Naive thymus-derived CD4-positive, alpha-beta T cell (primary cell): ENCODE measurements around the gene RSU1. TPM values are rescaled to one million over a fixed set of nuclear protein-coding genes. Genes with fewer than 3 reads are reported as not detected.
A peak's percentile ranks its signal among the peaks of the same experiment; 100 is the strongest.

Experiments used
- ATAC-seq: fragments of 150-1000 bp; cut with Tn5 transposase; 2 replicates; pipeline ENCODE4 v1.10.0; 2021; ENCODE audit warnings: mild to moderate bottlenecking, moderate library complexity
- CTCF ChIA-PET: fragments of 350-600 bp; sonication (Branson Sonifier 250); formaldehyde crosslinking; loops from one replicate; lab custom pipeline; 2021; ENCODE audit warnings: antibody characterized with exemption; lab: Charles Lee
- POLR2A ChIA-PET: fragments of 350-600 bp; sonication (Branson Sonifier 250); formaldehyde crosslinking; loops from one replicate; lab custom pipeline; 2021; ENCODE audit warnings: antibody characterized with exemption, inconsistent platforms; lab: Charles Lee
- DNase-seq, 9 donors: peaks; one replicate each; pipeline versions ENCODE4 v3.0.0 to v3.0.0-alpha.2; 2020 to 2022; ENCODE audit warnings: mixed read lengths in 1 of 9
- H3K27ac ChIP-seq: one replicate; pipeline ENCODE4 v1.7.0; 2013; ENCODE audit warnings: mild to moderate bottlenecking, low read depth, low read length, moderate library complexity
- H3K27me3 ChIP-seq, 2 donors: one replicate each; pipeline ENCODE4 v1.7.0; 2013; ENCODE audit warnings: low read length in 2 of 2, mild to moderate bottlenecking in 2 of 2, moderate library complexity in 2 of 2; ENCODE audit not compliant: control insufficient read depth in 2 of 2, insufficient read depth in 2 of 2
- H3K36me3 ChIP-seq, 3 experiments: 1 replicate in 2 of 3; 2 replicates in 1 of 3; pipeline ENCODE4 v1.7.0; 2013; ENCODE audit warnings: low read length in 3 of 3, mild to moderate bottlenecking in 3 of 3, moderate library complexity in 1 of 3; ENCODE audit not compliant: insufficient read depth in 3 of 3, control insufficient read depth in 2 of 3
- H3K4me1 ChIP-seq, 2 donors: one replicate each; pipeline ENCODE4 v1.7.0; 2013; ENCODE audit warnings: low read length in 2 of 2, mild to moderate bottlenecking in 2 of 2, moderate library complexity in 1 of 2; ENCODE audit not compliant: control insufficient read depth in 2 of 2, insufficient read depth in 2 of 2
- H3K4me3 ChIP-seq: 2 replicates; pipeline ENCODE4 v1.7.0; 2013; ENCODE audit warnings: mild to moderate bottlenecking, low read length
- H3K9me3 ChIP-seq, 3 experiments: 1 replicate in 2 of 3; 2 replicates in 1 of 3; pipeline ENCODE4 v1.7.0; 2013; ENCODE audit warnings: low read length in 3 of 3; ENCODE audit not compliant: control insufficient read depth in 2 of 3
- H3K27ac Mint-ChIP-seq, 9 donors: one replicate each; pipeline ENCODE4 v1.8.0; 2020 to 2022; ENCODE audit warnings: mixed read lengths in 9 of 9, mild to moderate bottlenecking in 8 of 9, moderate library complexity in 5 of 9, inconsistent platforms in 2 of 9
- H3K27me3 Mint-ChIP-seq, 5 donors: one replicate each; pipeline ENCODE4 v1.8.0; 2021 to 2022; ENCODE audit warnings: mixed read lengths in 5 of 5, mild to moderate bottlenecking in 1 of 5
- H3K36me3 Mint-ChIP-seq, 5 donors: one replicate each; pipeline ENCODE4 v1.8.0; 2020 to 2022; ENCODE audit warnings: mixed read lengths in 5 of 5, mild to moderate bottlenecking in 3 of 5, inconsistent platforms in 1 of 5
- H3K4me1 Mint-ChIP-seq, 7 donors: one replicate each; pipeline ENCODE4 v1.8.0; 2020 to 2022; ENCODE audit warnings: mixed read lengths in 7 of 7, mild to moderate bottlenecking in 3 of 7, inconsistent platforms in 1 of 7
- H3K4me3 Mint-ChIP-seq, 10 donors: one replicate each; pipeline ENCODE4 v1.8.0; 2020 to 2022; ENCODE audit warnings: mild to moderate bottlenecking in 10 of 10, mixed read lengths in 10 of 10, moderate library complexity in 6 of 10, inconsistent platforms in 2 of 10
- H3K9me3 Mint-ChIP-seq, 11 donors: one replicate each; pipeline ENCODE4 v1.8.0; 2020 to 2022; ENCODE audit warnings: mixed read lengths in 11 of 11, mild to moderate bottlenecking in 4 of 11, inconsistent platforms in 1 of 11, moderate library complexity in 1 of 11
- intact Hi-C, 2 donors: fragments of 100-400 bp; cut with micrococcal nuclease; formaldehyde crosslinking; loops; one replicate each; pipeline ENCODE4 v1.15.1; 2023
- polyA plus RNA-seq, 2 donors: library from polyadenylated mRNA; unstranded; fragments of 300-500 nt; fragmentation: Illumina TruSeq; gene quantifications; one replicate each; pipeline ENCODE4 v1.2.3, GENCODE V29; 2021
- total RNA-seq, 6 experiments: library from RNA in 5 of 6; stranded (reverse) in 5 of 6; gene quantifications; 1 replicate in 5 of 6; 2 replicates in 1 of 6; pipeline ENCODE4 v1.2.3 and lab custom pipeline; 2021 to 2026

RSU1 gene
- total and polyA plus RNA-seq, 7 experiments from 2014 or later, result 36.1 to 108 (median 50.4) TPM

DNA sequence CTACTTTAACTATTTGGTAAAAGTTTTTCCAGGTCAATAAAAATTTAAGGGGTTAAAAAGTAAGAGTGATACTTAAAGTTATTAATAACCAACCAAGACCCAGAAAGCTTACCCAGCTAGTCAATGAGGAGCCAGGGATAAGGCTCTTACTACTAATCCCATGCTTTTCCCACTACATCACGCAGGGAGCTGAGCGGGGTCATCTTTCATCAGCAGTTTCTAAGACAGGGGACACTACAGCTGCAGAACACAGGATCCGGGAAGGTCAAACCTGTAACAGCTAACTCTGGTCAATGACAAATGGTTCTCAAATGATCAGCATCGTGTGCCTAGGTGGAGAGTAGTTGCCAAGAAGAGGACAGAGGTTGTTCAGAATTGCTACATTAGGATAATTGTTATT, 65.1 kb downstream of the RSU1 start:
- peaks cover 0 to 10% (median 3%) of the 10 kb centered on the region in 7 donors for H3K4me1 Mint-ChIP-seq
- H3K27ac Mint-ChIP-seq, result peak overlapping the region in 1 of 9 donors; percentile 55
- POLR2A ChIA-PET, result no interaction called here
- no peak overlapping the region for H3K27ac ChIP-seq
- H3K27me3 Mint-ChIP-seq, result no peaks in the 10 kb centered on the region
- no peaks in the 10 kb centered on the region for H3K4me1 ChIP-seq
- intact Hi-C loops, result no loop called here
- no peaks in the 10 kb centered on the region for H3K27me3 ChIP-seq
- H3K4me3 Mint-ChIP-seq, result no peak overlapping the region
- CTCF ChIA-PET, result no interaction called here
- H3K36me3 ChIP-seq, result peaks cover 3 to 44% (median 6%) of the 10 kb centered on the region in 3 experiments
- ATAC-seq (no peak), DNase-seq (no peak)
- H3K36me3 Mint-ChIP-seq, result peaks cover 11 to 80% (median 50%) of the 10 kb centered on the region in 5 donors
- no peak overlapping the region for H3K4me3 ChIP-seq
- no peaks in the 10 kb centered on the region for H3K9me3 Mint-ChIP-seq
- no peaks in the 10 kb centered on the region for H3K9me3 ChIP-seq

DNA sequence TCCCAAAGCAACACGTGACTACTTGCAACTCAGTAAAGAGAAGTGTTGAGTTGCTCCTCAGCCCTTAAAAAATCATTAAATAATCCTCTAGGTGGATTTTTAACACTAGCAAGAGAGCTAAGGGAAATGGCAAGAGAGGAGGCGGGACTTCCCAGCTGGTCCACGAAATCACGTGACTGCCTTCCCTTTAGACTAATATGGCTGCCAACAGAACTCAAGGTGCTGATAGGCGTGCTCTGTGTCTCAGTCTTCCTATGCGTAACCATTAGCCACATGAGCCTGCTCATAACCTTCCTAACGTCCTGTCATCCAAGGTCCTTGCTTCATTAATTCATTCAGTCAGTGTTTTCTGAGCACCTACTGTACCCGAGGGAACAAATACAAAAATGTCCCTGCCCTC, 66.0 kb downstream of the RSU1 start:
- H3K4me3 Mint-ChIP-seq, result no peak overlapping the region
- intact Hi-C loops, result no loop called here
- CTCF ChIA-PET, result no interaction called here
- H3K27ac ChIP-seq, result no peak overlapping the region
- H3K27me3 Mint-ChIP-seq, result no peaks in the 10 kb centered on the region
- no peak overlapping the region for H3K4me3 ChIP-seq
- no peaks in the 10 kb centered on the region for H3K27me3 ChIP-seq
- peaks cover 3 to 44% (median 6%) of the 10 kb centered on the region in 3 experiments for H3K36me3 ChIP-seq
- H3K36me3 Mint-ChIP-seq, result peaks cover 9 to 77% (median 49%) of the 10 kb centered on the region in 5 donors
- no peaks in the 10 kb centered on the region for H3K9me3 ChIP-seq
- ATAC-seq (no peak), DNase-seq (no peak)
- POLR2A ChIA-PET, result no interaction called here
- no peaks in the 10 kb centered on the region for H3K9me3 Mint-ChIP-seq
- H3K27ac Mint-ChIP-seq, result no peak overlapping the region
- H3K4me1 ChIP-seq, result no peaks in the 10 kb centered on the region
- H3K4me1 Mint-ChIP-seq, result peaks cover 0 to 10% (median 0%) of the 10 kb centered on the region in 7 donors

DNA sequence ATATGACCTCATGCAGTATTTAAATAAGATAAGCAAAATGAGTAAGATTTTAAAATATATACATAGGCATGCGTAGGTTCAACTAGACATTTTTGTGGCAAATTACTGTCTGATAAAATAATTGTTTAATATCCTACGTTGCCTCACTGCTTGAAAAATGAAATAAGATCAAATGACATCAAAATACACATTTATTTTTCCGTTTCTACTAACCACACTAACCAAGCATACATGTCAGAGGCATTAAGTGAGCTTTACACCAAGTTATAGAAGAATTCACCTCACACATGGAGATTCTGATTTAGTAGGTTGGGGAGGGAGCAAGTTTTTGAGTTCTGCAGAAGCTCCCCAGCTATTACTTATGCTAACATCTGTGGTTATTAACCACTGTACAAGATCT, 66.8 kb downstream of the RSU1 start:
- ATAC-seq (no peak), DNase-seq (no peak)
- Mint-ChIP-seq H3K36me3 (peaks cover 9 to 74% (median 50%) of the 10 kb centered on the region in 5 donors), H3K9me3 (no peaks in the 10 kb centered on the region), H3K27ac (no peak overlapping the region), H3K4me3 (no peak overlapping the region), H3K27me3 (no peaks in the 10 kb centered on the region), H3K4me1 (peaks cover 0 to 10% (median 0%) of the 10 kb centered on the region in 7 donors)
- H3K27me3 ChIP-seq, result no peaks in the 10 kb centered on the region
- H3K4me3 ChIP-seq, result no peak overlapping the region
- peaks cover 3 to 44% (median 6%) of the 10 kb centered on the region in 3 experiments for H3K36me3 ChIP-seq
- ChIA-PET POLR2A (no interaction called here), CTCF (no interaction called here)
- H3K9me3 ChIP-seq, result no peaks in the 10 kb centered on the region
- no peaks in the 10 kb centered on the region for H3K4me1 ChIP-seq
- H3K27ac ChIP-seq, result no peak overlapping the region
- intact Hi-C loops, result no loop called here

DNA sequence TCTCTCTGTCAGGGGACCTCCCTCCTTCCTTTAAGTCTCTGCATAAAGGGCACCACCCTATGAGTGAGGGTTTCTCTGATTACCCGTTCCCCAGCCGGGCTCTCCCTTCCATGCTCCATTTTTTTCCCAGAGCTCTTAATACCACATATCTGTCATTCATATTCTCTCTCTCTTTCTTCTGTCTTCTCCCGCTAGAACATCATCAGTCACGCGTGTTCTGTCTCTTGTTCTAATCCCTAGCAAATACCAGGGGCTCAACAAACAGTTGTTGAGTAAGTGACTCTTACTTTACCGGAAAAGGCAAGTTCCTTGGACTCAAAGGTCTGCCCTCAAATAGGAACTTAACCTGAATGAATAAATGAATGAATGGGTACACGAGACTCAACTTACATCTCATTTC, 68.5 kb downstream of the RSU1 start:
- intact Hi-C loops, result no loop called here
- ChIA-PET POLR2A (no interaction called here), CTCF (no interaction called here)
- no peaks in the 10 kb centered on the region for H3K4me1 ChIP-seq
- no peaks in the 10 kb centered on the region for H3K9me3 Mint-ChIP-seq
- H3K4me3 Mint-ChIP-seq, result no peak overlapping the region
- peaks cover 0 to 10% (median 0%) of the 10 kb centered on the region in 7 donors for H3K4me1 Mint-ChIP-seq
- no peak overlapping the region for H3K4me3 ChIP-seq
- no peaks in the 10 kb centered on the region for H3K27me3 ChIP-seq
- no peaks in the 10 kb centered on the region for H3K27me3 Mint-ChIP-seq
- peak overlapping the region in 1 of 9 donors; percentile 51 for H3K27ac Mint-ChIP-seq
- ATAC-seq (no peak), DNase-seq (no peak)
- H3K27ac ChIP-seq, result no peak overlapping the region
- H3K9me3 ChIP-seq, result no peaks in the 10 kb centered on the region
- peaks cover 10 to 77% (median 55%) of the 10 kb centered on the region in 5 donors for H3K36me3 Mint-ChIP-seq
- peaks cover 3 to 44% (median 6%) of the 10 kb centered on the region in 3 experiments for H3K36me3 ChIP-seq

DNA sequence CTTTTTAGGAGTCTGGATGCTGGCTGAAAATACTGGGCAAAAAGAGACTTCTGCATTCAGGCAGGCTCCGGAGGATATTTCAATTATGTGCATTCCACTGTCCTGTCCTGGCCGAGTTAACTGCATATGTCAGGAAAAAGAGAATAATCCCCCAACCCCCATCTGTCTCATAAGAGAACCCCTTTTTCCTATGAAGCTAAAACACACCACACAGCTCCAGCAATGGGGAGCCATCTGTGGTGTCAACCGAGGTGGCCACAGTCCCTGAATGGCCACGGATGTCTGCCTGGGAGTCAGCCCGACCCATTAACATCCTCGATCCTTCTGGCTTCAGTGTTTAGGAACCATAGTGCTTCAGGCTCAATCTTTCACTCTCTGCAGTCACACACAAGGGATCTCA, 70.4 kb downstream of the RSU1 start:
- Histone ChIP-seq H3K4me3 (no peak overlapping the region), H3K27me3 (no peaks in the 10 kb centered on the region), H3K27ac (no peak overlapping the region), H3K9me3 (no peaks in the 10 kb centered on the region), H3K36me3 (peaks cover 3 to 30% (median 4%) of the 10 kb centered on the region in 3 experiments), H3K4me1 (no peaks in the 10 kb centered on the region)
- Mint-ChIP-seq H3K27me3 (no peaks in the 10 kb centered on the region), H3K27ac (no peak overlapping the region), H3K36me3 (peaks cover 11 to 76% (median 53%) of the 10 kb centered on the region in 5 donors), H3K4me3 (no peak overlapping the region), H3K9me3 (no peaks in the 10 kb centered on the region), H3K4me1 (peaks cover 0 to 10% (median 0%) of the 10 kb centered on the region in 7 donors)
- ATAC-seq, result no peak
- CTCF ChIA-PET, result no interaction called here
- POLR2A ChIA-PET, result no interaction called here
- intact Hi-C loops, result no loop called here
- DNase-seq, result no peak

DNA sequence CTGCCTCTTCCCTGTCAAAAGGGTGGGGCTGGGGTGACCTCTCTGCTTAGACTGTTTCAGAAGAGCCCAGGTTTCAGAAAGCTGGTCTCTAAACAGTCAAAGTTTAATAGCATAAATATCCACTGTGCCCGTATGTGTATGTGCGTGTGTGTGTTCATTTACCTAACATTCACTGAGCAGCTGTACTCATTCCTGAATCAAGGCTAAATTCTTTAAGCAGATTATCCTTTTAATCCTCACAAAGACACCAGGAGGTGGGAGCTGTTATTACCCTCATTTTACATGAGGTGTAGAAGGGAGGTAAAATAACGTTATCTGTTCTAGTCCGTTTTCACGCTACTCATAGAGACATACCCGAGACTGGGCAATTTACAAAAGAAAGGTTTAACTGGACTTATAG, 72.2 kb downstream of the RSU1 start:
- H3K4me1 ChIP-seq, result no peaks in the 10 kb centered on the region
- ATAC-seq (no peak), DNase-seq (no peak)
- H3K27me3 ChIP-seq, result no peaks in the 10 kb centered on the region
- peaks cover 11 to 77% (median 63%) of the 10 kb centered on the region in 5 donors for H3K36me3 Mint-ChIP-seq
- no peak overlapping the region for H3K4me3 Mint-ChIP-seq
- peaks cover 0 to 10% (median 0%) of the 10 kb centered on the region in 7 donors for H3K4me1 Mint-ChIP-seq
- CTCF ChIA-PET, result interaction anchor here (0.6 kb wide), 1 partner anchor 312 kb away, joined by 3 read pairs; no protein-coding TSS in a partner anchor
- POLR2A ChIA-PET, result no interaction called here
- H3K9me3 ChIP-seq, result no peaks in the 10 kb centered on the region
- H3K36me3 ChIP-seq, result peaks cover 0 to 15% (median 0%) of the 10 kb centered on the region in 3 experiments
- H3K27ac Mint-ChIP-seq, result no peak overlapping the region
- no peak overlapping the region for H3K27ac ChIP-seq
- H3K4me3 ChIP-seq, result no peak overlapping the region
- H3K9me3 Mint-ChIP-seq, result peaks cover 0 to 6% (median 0%) of the 10 kb centered on the region in 11 donors
- intact Hi-C loops, result no loop called here
- no peaks in the 10 kb centered on the region for H3K27me3 Mint-ChIP-seq
